Astrocyte (in vitro differentiated cells and primary cell): ENCODE results near the gene NPY4R2. TPM values are rescaled to one million over a fixed set of nuclear protein-coding genes. Genes with fewer than 3 reads are reported as not detected.
"Not testable (repeated sequence)": the region's sequence is repeated elsewhere in the genome, so short reads cannot be mapped to it uniquely, and the experiment has no call there.

Source experiments
- DNase-seq: peaks from one replicate; pipeline ENCODE4 v3.0.0-alpha.2; 2010; ENCODE audit warnings: low read depth
- FAIRE-seq: peaks from 2 replicates; lab custom pipeline; 2011; peaks lifted over from hg19 to GRCh38; lab: Jason Lieb, UNC
- H2AFZ ChIP-seq: 2 replicates; pipeline ENCODE4 v1.6.0; 2012; ENCODE audit warnings: low read depth, low read length, inconsistent platforms
- H3K27ac ChIP-seq: 2 replicates; pipeline ENCODE4 v1.5.1; 2011; ENCODE audit warnings: low read depth, low read length, inconsistent platforms
- H3K27me3 ChIP-seq: 2 replicates; pipeline ENCODE4 v1.6.0; 2011; ENCODE audit warnings: low read length, inconsistent platforms; ENCODE audit not compliant: insufficient read depth
- H3K36me3 ChIP-seq: 2 replicates; pipeline ENCODE4 v1.5.1; 2011; ENCODE audit warnings: low read length, inconsistent platforms; ENCODE audit not compliant: insufficient read depth
- H3K4me1 ChIP-seq: 2 replicates; pipeline ENCODE4 v1.5.1; 2011; ENCODE audit warnings: low read length, inconsistent platforms; ENCODE audit not compliant: insufficient read depth
- H3K4me2 ChIP-seq: 2 replicates; pipeline ENCODE4 v1.6.0; 2012; ENCODE audit warnings: low read length, inconsistent platforms
- H3K4me3 ChIP-seq: 2 replicates; pipeline ENCODE4 v1.5.1; 2011; ENCODE audit warnings: low read depth, mild to moderate bottlenecking, low read length, inconsistent platforms; ENCODE audit not compliant: insufficient read depth
- H3K79me2 ChIP-seq: 2 replicates; pipeline ENCODE4 v1.6.0; 2012; ENCODE audit warnings: mild to moderate bottlenecking, low read length, inconsistent platforms; ENCODE audit not compliant: insufficient read depth
- H3K9ac ChIP-seq: 2 replicates; pipeline ENCODE4 v1.6.0; 2012; ENCODE audit warnings: mild to moderate bottlenecking, low read length, inconsistent platforms
- H3K9me3 ChIP-seq: 2 replicates; pipeline ENCODE4 v1.5.1; 2012; ENCODE audit warnings: low read depth, mild to moderate bottlenecking, low read length, inconsistent platforms; ENCODE audit not compliant: insufficient read depth
- H4K20me1 ChIP-seq: 2 replicates; pipeline ENCODE4 v1.6.0; 2012; ENCODE audit warnings: low read length, inconsistent platforms; ENCODE audit not compliant: insufficient read depth
- H3K27ac Mint-ChIP-seq: one replicate; pipeline ENCODE4 v1.8.0; 2021; ENCODE audit warnings: mild to moderate bottlenecking, mixed read lengths; ENCODE audit not compliant: unreplicated experiment
- H3K27me3 Mint-ChIP-seq: one replicate; pipeline ENCODE4 v1.8.0; 2021; ENCODE audit warnings: low read depth, mixed read lengths; ENCODE audit not compliant: unreplicated experiment
- H3K36me3 Mint-ChIP-seq: one replicate; pipeline ENCODE4 v1.8.0; 2021; ENCODE audit warnings: low read depth, mixed read lengths; ENCODE audit not compliant: unreplicated experiment
- H3K4me1 Mint-ChIP-seq: one replicate; pipeline ENCODE4 v1.8.0; 2021; ENCODE audit warnings: low read depth, mixed read lengths; ENCODE audit not compliant: unreplicated experiment
- H3K4me3 Mint-ChIP-seq: one replicate; pipeline ENCODE4 v1.8.0; 2021; ENCODE audit warnings: mild to moderate bottlenecking, moderate library complexity, mixed read lengths; ENCODE audit not compliant: unreplicated experiment
- H3K9me3 Mint-ChIP-seq: one replicate; pipeline ENCODE4 v1.8.0; 2021; ENCODE audit warnings: mild to moderate bottlenecking, mixed read lengths; ENCODE audit not compliant: unreplicated experiment
- total RNA-seq: library from RNA; stranded (reverse); gene quantifications from 2 replicates; pipeline ENCODE4 v1.2.1, GENCODE V29; 2021

Gene NPY4R2
- total RNA-seq, 1 donor from 2014 or later, result not detected

GRCh38 chr10:47957158-47957557 is 38.7 kb downstream of the NPY4R2 start:
- H3K4me1 Mint-ChIP-seq, H3K79me2 ChIP-seq, FAIRE-seq, H4K20me1 ChIP-seq, DNase-seq, H3K4me3 Mint-ChIP-seq, H3K27me3 ChIP-seq, H3K27ac ChIP-seq, H3K9ac ChIP-seq, H3K27ac Mint-ChIP-seq, H3K36me3 Mint-ChIP-seq, H3K27me3 Mint-ChIP-seq, H3K9me3 Mint-ChIP-seq, H3K36me3 ChIP-seq, H2AFZ ChIP-seq, H3K4me3 ChIP-seq, H3K4me2 ChIP-seq, H3K9me3 ChIP-seq, H3K4me1 ChIP-seq: not testable (repeated sequence)

DNA sequence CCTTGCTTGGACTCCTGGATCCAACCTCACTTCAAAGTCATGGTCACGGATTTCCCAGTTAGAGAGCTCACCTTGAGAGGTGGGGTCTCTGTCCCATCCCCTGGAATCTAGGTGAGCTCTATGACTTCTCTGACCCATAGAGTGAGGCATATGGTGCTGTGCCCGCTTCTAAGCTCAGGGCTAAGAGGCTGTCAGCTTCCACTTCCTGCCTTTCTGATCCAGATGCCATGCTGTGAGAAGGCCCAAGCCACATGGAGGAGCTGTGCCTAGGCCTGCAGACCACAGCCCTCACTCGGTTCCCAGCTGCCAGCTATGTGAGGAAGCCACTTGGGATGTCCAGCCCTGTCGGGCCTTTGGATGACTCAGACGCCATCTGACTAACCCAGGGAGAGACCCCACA is 41.2 kb downstream of the NPY4R2 start:
- not testable (repeated sequence) for H3K36me3 ChIP-seq, H3K9me3 Mint-ChIP-seq, H3K27ac ChIP-seq, H3K79me2 ChIP-seq, H3K9ac ChIP-seq, H3K9me3 ChIP-seq, H3K4me1 ChIP-seq, H4K20me1 ChIP-seq, H3K27ac Mint-ChIP-seq, H2AFZ ChIP-seq, H3K4me3 ChIP-seq, H3K27me3 ChIP-seq, H3K4me1 Mint-ChIP-seq, DNase-seq, H3K27me3 Mint-ChIP-seq, FAIRE-seq, H3K36me3 Mint-ChIP-seq, H3K4me2 ChIP-seq, H3K4me3 Mint-ChIP-seq

GRCh38 chr10:47960699-47961098 is 42.2 kb downstream of the NPY4R2 start:
- not testable (repeated sequence) for H3K9me3 Mint-ChIP-seq, H3K4me1 Mint-ChIP-seq, H3K4me2 ChIP-seq, FAIRE-seq, H3K4me3 ChIP-seq, H3K79me2 ChIP-seq, DNase-seq, H3K9me3 ChIP-seq, H3K4me3 Mint-ChIP-seq, H3K27me3 Mint-ChIP-seq, H3K4me1 ChIP-seq, H4K20me1 ChIP-seq, H2AFZ ChIP-seq, H3K36me3 Mint-ChIP-seq, H3K27ac Mint-ChIP-seq, H3K27me3 ChIP-seq, H3K36me3 ChIP-seq, H3K27ac ChIP-seq, H3K9ac ChIP-seq

- not testable (repeated sequence) for H3K4me1 ChIP-seq, H3K4me1 Mint-ChIP-seq, H3K79me2 ChIP-seq, FAIRE-seq, H3K9me3 Mint-ChIP-seq, H2AFZ ChIP-seq, H3K9me3 ChIP-seq, H3K4me3 Mint-ChIP-seq, H3K27me3 Mint-ChIP-seq, H3K36me3 ChIP-seq, H3K4me3 ChIP-seq, DNase-seq, H3K27ac Mint-ChIP-seq, H3K4me2 ChIP-seq, H3K27me3 ChIP-seq, H3K27ac ChIP-seq, H4K20me1 ChIP-seq, H3K9ac ChIP-seq, H3K36me3 Mint-ChIP-seq
Observed at GRCh38 chr10:47962785-47963184, 44.3 kb downstream of the NPY4R2 start.

DNA sequence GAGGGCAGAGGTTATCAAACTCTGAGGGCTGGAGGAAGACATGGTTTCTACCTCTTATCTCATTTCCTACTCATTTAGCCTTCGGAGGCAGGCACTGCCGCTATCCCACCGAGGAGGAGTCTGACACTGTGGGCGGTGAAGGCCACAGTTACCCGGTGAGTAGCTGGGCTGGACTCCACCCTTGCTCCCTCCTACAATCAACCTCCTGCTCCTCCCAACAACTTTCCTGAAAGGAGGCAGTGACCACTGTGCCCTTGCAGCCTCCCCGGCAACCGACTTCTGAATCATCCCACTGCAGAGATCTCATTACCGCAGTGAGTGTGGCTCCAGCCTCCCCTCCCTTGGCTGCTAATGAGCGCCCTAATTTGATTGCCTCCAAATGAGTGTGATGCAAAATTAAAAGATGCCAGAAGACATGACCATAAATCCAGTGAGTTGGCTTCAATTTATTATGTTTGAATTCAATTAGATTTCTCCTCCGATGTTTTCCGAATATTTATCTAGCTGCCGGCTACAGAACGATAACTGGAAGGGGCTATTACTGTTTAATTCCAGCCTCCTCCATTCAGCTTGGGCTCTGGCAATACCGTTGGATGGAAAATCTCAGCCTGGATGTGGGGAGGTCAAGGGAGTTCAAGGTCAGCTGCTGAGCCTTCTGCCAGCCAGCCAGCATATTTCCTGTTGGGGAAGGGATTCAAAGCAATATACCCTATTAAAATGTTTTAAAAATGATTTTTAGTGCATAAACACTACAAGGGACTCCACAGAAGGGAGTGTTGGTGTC is 46.0 kb downstream of the NPY4R2 start:
- not testable (repeated sequence) for H3K9me3 ChIP-seq, FAIRE-seq, DNase-seq, H3K4me2 ChIP-seq, H3K36me3 Mint-ChIP-seq, H3K79me2 ChIP-seq, H3K9ac ChIP-seq, H3K27me3 ChIP-seq, H3K4me3 Mint-ChIP-seq, H3K36me3 ChIP-seq, H3K27ac ChIP-seq, H2AFZ ChIP-seq, H4K20me1 ChIP-seq, H3K27me3 Mint-ChIP-seq, H3K4me1 ChIP-seq, H3K9me3 Mint-ChIP-seq, H3K4me1 Mint-ChIP-seq, H3K4me3 ChIP-seq, H3K27ac Mint-ChIP-seq

- H3K9ac ChIP-seq, H3K27ac ChIP-seq, H3K4me1 ChIP-seq, H3K4me3 ChIP-seq, H3K27ac Mint-ChIP-seq, H3K27me3 ChIP-seq, H3K79me2 ChIP-seq, H3K4me1 Mint-ChIP-seq, H4K20me1 ChIP-seq, H3K9me3 ChIP-seq, H3K4me3 Mint-ChIP-seq, H2AFZ ChIP-seq, H3K4me2 ChIP-seq, H3K9me3 Mint-ChIP-seq, H3K36me3 Mint-ChIP-seq, DNase-seq, H3K36me3 ChIP-seq, H3K27me3 Mint-ChIP-seq, FAIRE-seq: not testable (repeated sequence)
Observed at GRCh38 chr10:47968988-47969387, 50.5 kb downstream of the NPY4R2 start.
